HUES64 (cell line): ENCODE measurements around the gene RASA3.

Experiments
- H3K27ac ChIP-seq: 2 replicates; pipeline ENCODE4 v1.7.0; 2013; ENCODE audit warnings: low read depth, low read length, inconsistent platforms
- H3K27me3 ChIP-seq: 2 replicates; pipeline ENCODE4 v1.6.1; 2013; ENCODE audit warnings: mild to moderate bottlenecking, low read length; ENCODE audit not compliant: insufficient read depth
- H3K36me3 ChIP-seq: 2 replicates; pipeline ENCODE4 v1.6.1; 2013; ENCODE audit warnings: mild to moderate bottlenecking, low read length; ENCODE audit not compliant: insufficient read depth
- H3K4me1 ChIP-seq: 2 replicates; pipeline ENCODE4 v1.6.1; 2013; ENCODE audit warnings: mild to moderate bottlenecking, low read length, moderate library complexity; ENCODE audit not compliant: insufficient read depth
- H3K4me3 ChIP-seq: 2 replicates; pipeline ENCODE4 v1.5.1; 2013; ENCODE audit warnings: mild to moderate bottlenecking, low read length, moderate library complexity
- H3K9ac ChIP-seq: 2 replicates; pipeline ENCODE4 v1.6.1; 2013; ENCODE audit warnings: mild to moderate bottlenecking, low read depth, low read length
- H3K9me3 ChIP-seq: 2 replicates; pipeline ENCODE4 v1.6.1; 2013; ENCODE audit warnings: low read depth, low read length; ENCODE audit not compliant: insufficient read depth
- WGBS: fragments of 150-250, 120-280 bp; methylation state at CpG from one replicate; pipeline ENCODE4 v1.1.7; 2013; ENCODE audit warnings: missing lambda C conversion rate; 5-methylcytosine and 5-hydroxymethylcytosine counted together

Gene RASA3

DNA sequence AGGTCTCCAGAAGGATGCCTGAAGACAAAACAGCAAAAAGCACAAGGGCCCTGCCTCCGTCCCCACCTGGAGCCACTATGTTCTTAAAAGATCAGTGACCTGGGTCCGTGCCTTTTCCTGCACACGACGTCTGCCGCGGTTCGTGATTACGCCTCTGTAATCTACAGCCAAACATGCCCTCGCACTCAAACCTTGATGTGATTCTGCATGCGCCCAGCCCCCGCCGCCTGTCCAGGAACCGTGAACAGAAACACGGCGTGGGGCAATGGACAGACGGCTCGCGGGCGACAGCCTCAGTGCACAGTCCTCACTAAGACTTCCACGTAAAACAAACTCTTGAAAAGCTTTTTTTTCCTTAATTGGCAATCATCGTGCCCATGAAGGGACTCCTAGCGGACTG, 174.1 kb downstream of the RASA3 start:
- H3K9me3 ChIP-seq: peaks cover 38% of the 10 kb centered on the region
- H3K4me1 ChIP-seq: no peaks in the 10 kb centered on the region
- no peak overlapping the region for H3K4me3 ChIP-seq
- no peak overlapping the region for H3K9ac ChIP-seq
- no peaks in the 10 kb centered on the region for H3K36me3 ChIP-seq
- WGBS: 94% methylated on average over 22 of the region's 22 CpGs
- no peaks in the 10 kb centered on the region for H3K27me3 ChIP-seq
- H3K27ac ChIP-seq: no peak overlapping the region

DNA sequence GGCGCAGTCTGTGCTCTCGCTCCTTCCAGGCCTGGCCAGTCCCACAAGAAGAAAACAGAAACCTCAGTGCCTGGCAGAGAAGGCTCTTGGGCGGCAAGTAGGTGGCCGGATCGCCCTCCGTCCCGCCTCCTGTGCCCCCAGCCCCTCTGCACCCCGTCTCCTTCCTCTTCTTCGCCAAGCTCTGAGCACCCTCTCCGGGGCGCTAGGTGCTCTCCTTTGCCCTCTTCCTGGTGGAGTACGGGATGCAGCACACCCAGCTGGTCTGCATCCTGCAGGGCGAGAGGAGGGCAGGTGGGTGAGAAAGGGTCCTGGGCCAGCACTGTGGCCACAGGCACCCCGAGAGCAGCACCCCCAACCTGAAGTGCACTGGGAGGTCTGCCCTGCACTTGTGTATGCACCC, 175.9 kb downstream of the RASA3 start:
- no peak overlapping the region for H3K27ac ChIP-seq
- no peak overlapping the region for H3K4me3 ChIP-seq
- H3K36me3 ChIP-seq: no peaks in the 10 kb centered on the region
- peaks cover 28% of the 10 kb centered on the region for H3K9me3 ChIP-seq
- H3K9ac ChIP-seq: no peak overlapping the region
- no peaks in the 10 kb centered on the region for H3K27me3 ChIP-seq
- 92% methylated on average over 14 of the region's 14 CpGs for WGBS
- no peaks in the 10 kb centered on the region for H3K4me1 ChIP-seq

DNA sequence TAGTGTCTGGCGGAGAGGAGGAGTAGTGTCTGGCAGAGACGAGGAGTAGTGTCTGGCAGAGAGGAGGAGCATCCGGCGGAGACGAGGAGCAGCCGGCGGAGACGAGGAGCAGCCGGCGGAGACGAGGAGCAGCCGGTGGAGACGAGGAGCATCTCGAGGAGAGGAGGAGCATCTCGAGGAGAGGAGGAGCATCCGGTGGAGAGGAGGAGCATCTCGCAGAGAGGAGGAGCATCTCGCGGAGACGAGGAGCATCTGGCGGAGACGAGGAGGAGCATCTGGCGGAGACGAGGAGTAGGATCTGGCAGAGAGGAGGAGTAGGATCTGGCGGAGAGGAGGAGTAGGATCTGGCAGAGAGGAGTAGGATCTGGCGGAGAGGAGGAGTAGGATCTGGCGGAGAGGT, 176.7 kb downstream of the RASA3 start:
- Histone ChIP-seq H3K4me1 (no peaks in the 10 kb centered on the region), H3K36me3 (no peaks in the 10 kb centered on the region), H3K9ac (no peak overlapping the region), H3K9me3 (peaks cover 19% of the 10 kb centered on the region), H3K4me3 (no peak overlapping the region), H3K27ac (no peak overlapping the region), H3K27me3 (no peaks in the 10 kb centered on the region)
- WGBS: 90% methylated on average over 27 of the region's 27 CpGs

DNA sequence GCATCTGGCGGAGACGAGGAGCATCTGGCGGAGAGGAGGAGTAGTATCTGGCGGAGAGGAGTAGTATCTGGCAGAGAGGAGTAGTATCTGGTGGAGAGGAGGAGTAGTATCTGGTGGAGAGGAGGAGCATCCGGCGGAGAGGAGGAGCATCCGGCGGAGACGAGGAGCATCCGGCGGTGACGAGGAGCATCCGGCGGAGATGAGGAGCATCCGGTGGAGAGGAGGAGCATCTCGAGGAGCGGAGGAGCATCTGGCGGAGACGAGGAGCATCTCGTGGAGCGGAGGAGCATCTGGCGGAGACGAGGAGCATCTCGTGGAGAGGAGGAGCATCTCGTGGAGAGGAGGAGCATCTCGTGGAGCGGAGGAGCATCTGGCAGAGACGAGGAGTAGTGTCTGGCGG, 177.2 kb downstream of the RASA3 start:
- H3K4me3 ChIP-seq: no peak overlapping the region
- H3K27me3 ChIP-seq: no peaks in the 10 kb centered on the region
- WGBS: 95% methylated on average over 29 of the region's 29 CpGs
- H3K36me3 ChIP-seq: no peaks in the 10 kb centered on the region
- H3K9ac ChIP-seq: no peak overlapping the region
- no peaks in the 10 kb centered on the region for H3K4me1 ChIP-seq
- H3K9me3 ChIP-seq: peaks cover 14% of the 10 kb centered on the region
- no peak overlapping the region for H3K27ac ChIP-seq

DNA sequence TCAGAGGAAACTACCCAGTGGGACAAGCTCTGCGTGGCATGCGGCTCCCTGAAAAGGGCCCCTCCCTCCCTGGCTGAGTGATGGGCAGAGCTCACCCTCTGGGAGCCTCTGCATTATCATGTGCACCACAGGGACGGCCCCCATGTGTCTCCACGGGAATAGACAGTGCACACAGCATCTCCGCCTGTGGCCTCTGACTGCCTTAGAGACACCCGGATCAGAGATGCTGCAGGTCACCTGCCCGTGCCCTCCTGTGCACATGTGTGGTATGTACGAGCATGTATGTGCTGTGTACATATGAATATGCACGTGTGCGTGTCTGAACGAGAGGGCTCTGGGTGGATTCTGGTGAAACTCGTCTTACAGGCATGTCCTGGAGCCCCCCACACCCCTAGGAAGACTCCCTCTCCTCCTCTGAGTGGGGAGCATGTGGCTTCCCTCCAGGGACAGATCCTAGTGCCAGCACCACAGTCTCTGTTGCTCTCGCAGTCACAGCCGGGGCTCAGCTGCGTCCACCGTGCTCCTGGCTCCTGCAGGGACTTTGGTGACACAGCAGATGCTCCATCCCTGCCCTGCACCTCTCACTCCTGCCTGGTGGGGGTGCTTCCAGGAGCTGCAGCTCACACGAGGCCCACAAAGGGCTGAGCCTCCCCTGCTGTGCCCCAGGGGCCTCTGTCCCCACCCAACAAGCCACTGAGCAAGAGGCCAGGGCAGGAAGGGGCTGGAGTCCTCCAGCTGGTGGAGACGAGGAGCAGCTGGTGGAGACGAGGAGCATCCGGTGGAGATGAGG, 178.2 kb downstream of the RASA3 start:
- whole genome bisulfite sequencing: 87% methylated on average over 20 of the region's 20 CpGs

DNA sequence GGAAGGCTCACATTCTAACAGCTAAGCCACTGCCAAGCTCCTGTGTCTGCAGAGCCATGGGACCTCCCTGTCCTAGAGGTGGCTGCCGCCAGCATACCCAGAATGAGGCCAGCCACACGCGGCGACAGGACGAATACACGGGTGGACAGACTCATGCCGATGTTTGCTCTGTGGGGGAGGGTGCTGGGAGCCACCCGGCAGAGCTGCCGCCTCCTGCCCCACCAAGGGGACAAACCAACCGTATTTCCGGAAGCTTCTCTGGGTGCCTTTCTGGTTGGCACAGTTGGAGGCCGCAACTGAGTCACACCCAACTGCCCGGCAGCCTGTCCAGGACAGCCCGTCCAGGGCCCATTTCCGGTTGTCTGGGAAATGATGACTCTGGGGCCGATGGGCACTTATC, 178.9 kb downstream of the RASA3 start:
- Histone ChIP-seq H3K36me3 (no peaks in the 10 kb centered on the region), H3K9ac (no peak overlapping the region), H3K4me1 (no peaks in the 10 kb centered on the region), H3K27ac (no peak overlapping the region), H3K9me3 (peaks cover 3% of the 10 kb centered on the region; the same call in 1 of the 2 replicates), H3K4me3 (no peak overlapping the region), H3K27me3 (no peaks in the 10 kb centered on the region)
- WGBS: 95% methylated on average over 16 of the region's 16 CpGs

More for the DNA sequence above, 178.2 kb downstream of the RASA3 start:
- H3K27me3 ChIP-seq: no peaks in the 10 kb centered on the region
- no peaks in the 10 kb centered on the region for H3K36me3 ChIP-seq
- H3K4me1 ChIP-seq: no peaks in the 10 kb centered on the region
- H3K9me3 ChIP-seq: peaks cover 6% of the 10 kb centered on the region
- H3K9ac ChIP-seq: no peak overlapping the region
- no peak overlapping the region for H3K4me3 ChIP-seq
- H3K27ac ChIP-seq: no peak overlapping the region

DNA sequence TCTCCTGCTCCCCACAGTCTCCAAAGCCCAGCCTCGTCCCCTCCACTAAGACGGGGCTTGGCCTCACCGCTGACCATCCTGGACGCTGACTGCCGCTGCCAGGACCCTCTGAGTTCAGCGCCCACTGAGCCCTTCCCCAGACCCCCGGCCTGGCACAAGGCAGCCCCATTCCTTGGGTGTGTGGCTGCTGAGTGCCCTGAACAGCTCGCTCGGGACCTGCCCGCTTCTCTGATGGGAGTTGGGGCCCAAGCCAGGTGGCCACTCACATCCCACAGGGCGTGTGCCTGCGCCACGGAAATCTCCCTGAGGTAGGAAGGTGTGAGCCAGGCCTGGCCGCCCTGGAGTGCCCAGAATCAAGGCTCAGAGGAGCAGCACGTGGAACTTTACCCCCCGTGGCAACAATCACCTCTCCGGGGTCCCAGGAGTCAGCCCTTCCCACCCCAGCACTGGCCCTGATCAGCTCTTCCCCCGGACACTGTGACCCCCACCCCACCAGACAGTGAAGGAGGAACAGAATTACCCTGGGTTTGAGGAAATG, 179.4 kb downstream of the RASA3 start:
- 92% methylated on average over 18 of the region's 18 CpGs for WGBS
- Histone ChIP-seq H3K27me3 (no peaks in the 10 kb centered on the region), H3K36me3 (no peaks in the 10 kb centered on the region), H3K9me3 (no peaks in the 10 kb centered on the region; the same call in 1 of the 2 replicates), H3K27ac (no peak overlapping the region), H3K9ac (no peak overlapping the region), H3K4me1 (no peaks in the 10 kb centered on the region), H3K4me3 (no peak overlapping the region)

DNA sequence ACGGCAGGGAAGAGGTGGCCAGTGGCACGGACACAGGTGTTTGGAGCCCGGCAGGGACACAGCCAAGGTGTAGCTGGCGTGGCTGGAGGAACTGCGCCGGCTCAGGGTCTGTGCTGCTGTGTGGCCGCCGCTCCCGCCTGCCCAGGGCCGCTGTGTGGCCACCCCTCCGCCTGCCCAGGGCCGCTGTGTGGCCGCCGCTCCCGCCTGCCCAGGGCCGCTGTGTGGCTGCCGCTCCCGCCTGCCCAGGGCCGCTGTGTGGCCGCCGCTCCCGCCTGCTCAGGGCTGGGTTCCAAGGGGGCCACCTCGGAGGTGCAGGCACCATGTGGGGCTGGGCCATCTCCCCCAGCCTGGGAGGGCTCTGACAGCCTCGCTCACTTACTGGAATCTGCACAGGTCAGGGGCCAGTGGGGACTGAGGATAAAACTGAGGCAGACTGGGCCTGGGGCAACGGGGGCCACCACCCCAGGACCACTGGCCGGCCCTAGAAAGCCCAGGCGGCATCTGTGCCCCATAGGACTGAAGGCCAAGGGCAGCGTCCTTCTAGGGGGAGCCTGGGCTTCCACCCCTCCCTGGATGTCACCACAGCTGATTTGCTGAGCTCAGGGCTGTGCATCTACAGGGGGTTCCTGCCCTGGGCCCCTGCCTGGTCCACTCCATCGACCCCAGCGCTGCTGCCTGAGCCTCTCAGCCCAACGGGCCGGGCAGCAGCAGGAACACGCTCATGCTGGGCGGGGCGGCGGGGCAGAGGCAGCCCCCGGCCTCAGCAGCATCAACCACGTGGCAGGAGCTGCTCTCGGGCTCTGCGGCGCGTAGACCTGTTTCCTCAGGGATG, 180.1 kb downstream of the RASA3 start:
- Histone ChIP-seq H3K4me3 (no peak overlapping the region), H3K36me3 (no peaks in the 10 kb centered on the region), H3K27me3 (no peaks in the 10 kb centered on the region), H3K9ac (no peak overlapping the region), H3K9me3 (no peaks in the 10 kb centered on the region; the same call in 1 of the 2 replicates), H3K27ac (no peak overlapping the region), H3K4me1 (no peaks in the 10 kb centered on the region)
- 93% methylated on average over 42 of the region's 42 CpGs for WGBS

DNA sequence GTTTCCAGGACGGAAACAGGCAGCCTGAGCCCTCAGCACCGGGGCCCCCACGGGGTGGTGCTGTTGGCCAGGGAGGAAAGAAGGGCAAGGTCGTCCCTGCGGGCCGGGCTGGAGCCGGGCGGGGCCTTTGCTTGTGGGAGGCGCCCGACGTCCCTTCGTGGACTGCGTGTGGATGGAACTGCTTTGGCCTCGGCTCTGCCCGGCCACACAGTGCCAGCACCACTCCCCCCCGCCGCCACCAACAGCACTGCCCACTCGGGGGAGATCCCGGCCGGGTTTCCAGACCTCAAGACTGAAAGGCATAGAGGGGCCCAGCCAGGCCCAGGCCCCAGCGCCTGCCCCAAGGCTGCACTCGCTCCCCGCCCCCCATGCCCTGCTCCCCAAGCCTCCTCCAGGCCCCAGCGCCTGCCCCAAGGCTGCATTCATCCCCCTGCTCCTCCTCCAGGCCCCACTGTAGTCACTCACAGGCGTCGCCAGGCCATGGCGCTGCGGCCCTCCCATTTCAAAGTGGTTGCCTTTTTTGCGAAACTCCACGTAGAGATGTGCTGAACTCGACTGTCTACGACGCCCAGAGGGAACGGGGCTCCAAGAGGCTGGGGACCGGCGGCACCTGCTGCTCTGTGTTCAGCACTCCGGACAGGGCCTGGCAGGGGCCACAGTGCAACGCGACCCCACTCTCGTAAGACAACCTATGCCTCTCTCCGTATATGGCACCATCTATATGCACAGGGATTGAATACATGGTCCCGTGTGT, 181.0 kb downstream of the RASA3 start:
- no peak overlapping the region for H3K27ac ChIP-seq
- 74% methylated on average over 42 of the region's 42 CpGs for WGBS
- no peak overlapping the region for H3K9ac ChIP-seq
- H3K4me3 ChIP-seq: no peak overlapping the region
- H3K36me3 ChIP-seq: no peaks in the 10 kb centered on the region
- no peaks in the 10 kb centered on the region; the same call in 1 of the 2 replicates for H3K9me3 ChIP-seq
- H3K4me1 ChIP-seq: no peaks in the 10 kb centered on the region
- H3K27me3 ChIP-seq: no peaks in the 10 kb centered on the region

DNA sequence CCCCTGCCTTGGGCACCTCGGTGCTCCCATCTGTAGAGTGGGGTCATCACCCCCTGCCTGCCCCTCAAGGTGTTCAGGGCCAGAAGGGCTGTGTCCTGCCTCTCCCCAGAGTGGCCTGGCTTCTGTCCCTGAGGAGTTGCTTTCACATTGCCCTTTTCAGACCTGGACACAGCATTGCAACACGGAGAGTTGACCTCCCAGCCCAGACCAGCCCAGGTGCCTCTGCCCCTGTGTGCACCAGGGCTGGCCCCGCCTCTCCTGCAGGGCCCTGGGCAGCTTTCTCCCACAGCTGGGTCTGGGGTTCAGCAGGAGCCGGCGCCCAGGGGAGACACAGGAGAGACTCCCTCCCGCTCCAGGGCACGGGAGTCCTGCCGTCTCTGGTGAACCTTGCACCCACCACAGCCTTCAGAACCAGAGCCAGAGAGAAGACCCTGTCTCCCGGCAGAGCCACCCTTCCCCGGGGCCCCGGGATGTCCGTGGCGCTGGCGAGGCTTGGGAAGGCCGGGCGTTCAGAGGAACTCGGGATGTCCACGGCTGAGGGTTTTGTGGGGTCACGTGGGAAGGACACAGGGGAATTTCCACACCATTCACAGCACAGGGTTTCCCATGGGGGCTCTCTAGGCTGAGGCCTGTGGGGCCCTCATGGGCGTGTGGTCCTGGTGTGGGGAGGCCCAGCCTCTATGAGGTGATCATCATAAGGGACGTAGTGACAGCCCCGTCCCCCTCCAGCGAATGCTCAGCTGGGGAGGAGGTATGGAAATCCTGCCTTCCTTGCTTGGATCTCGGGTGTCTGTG, 181.8 kb downstream of the RASA3 start:
- Histone ChIP-seq H3K9me3 (no peaks in the 10 kb centered on the region; the same call in 1 of the 2 replicates), H3K27ac (no peak overlapping the region)

More for the DNA sequence above, 181.8 kb downstream of the RASA3 start:
- H3K27me3 ChIP-seq: no peaks in the 10 kb centered on the region
- H3K4me1 ChIP-seq: no peaks in the 10 kb centered on the region
- H3K4me3 ChIP-seq: no peak overlapping the region
- WGBS: 85% methylated on average over 23 of the region's 24 CpGs
- H3K9ac ChIP-seq: no peak overlapping the region
- no peaks in the 10 kb centered on the region for H3K36me3 ChIP-seq
